Natural killer cell (primary cell): ENCODE results near the gene SLC44A4. TPM values are rescaled to one million over a fixed set of nuclear protein-coding genes. Genes with fewer than 3 reads are reported as not detected.

ENCODE experiments used
- ATAC-seq, 3 donors: fragments of 150-1000 bp in 2 of 3; fragments of 200-7000 bp in 1 of 3; cut with Tn5 transposase; 1 replicate in 1 of 3; 2 replicates in 2 of 3; pipeline ENCODE4 v1.10.0; 2021; ENCODE audit warnings: mild to moderate bottlenecking in 2 of 3, moderate library complexity in 2 of 3
- DNase-seq, 2 donors: peaks; one replicate each; pipeline versions ENCODE4 v3.0.0 to v3.0.0-alpha.2; 2013 to 2021; ENCODE audit warnings: mixed read lengths in 1 of 2
- H3K27ac ChIP-seq: one replicate; pipeline ENCODE4 v1.5.1; 2013; ENCODE audit warnings: mild to moderate bottlenecking, low read length
- H3K27me3 ChIP-seq: one replicate; pipeline ENCODE4 v1.6.1; 2013; ENCODE audit warnings: low read length; ENCODE audit not compliant: control insufficient read depth, insufficient read depth
- H3K36me3 ChIP-seq: one replicate; pipeline ENCODE4 v1.6.1; 2013; ENCODE audit warnings: low read length; ENCODE audit not compliant: control insufficient read depth, insufficient read depth
- H3K4me1 ChIP-seq: one replicate; pipeline ENCODE4 v1.6.1; 2013; ENCODE audit warnings: low read length; ENCODE audit not compliant: control insufficient read depth, insufficient read depth
- H3K4me3 ChIP-seq: one replicate; pipeline ENCODE4 v1.5.1; 2013; ENCODE audit warnings: low read length
- H3K9me3 ChIP-seq: one replicate; pipeline ENCODE4 v1.6.1; 2013; ENCODE audit warnings: low read length; ENCODE audit not compliant: control insufficient read depth, insufficient read depth
- H3K27ac Mint-ChIP-seq, 2 donors: one replicate each; pipeline ENCODE4 v1.8.0; 2022; ENCODE audit warnings: mild to moderate bottlenecking in 2 of 2, mixed read lengths in 2 of 2, moderate library complexity in 1 of 2
- H3K27me3 Mint-ChIP-seq, 2 donors: one replicate each; pipeline ENCODE4 v1.8.0; 2022; ENCODE audit warnings: low read depth in 2 of 2, mixed read lengths in 2 of 2
- H3K36me3 Mint-ChIP-seq: one replicate; pipeline ENCODE4 v1.8.0; 2022; ENCODE audit warnings: mixed read lengths
- H3K4me1 Mint-ChIP-seq, 2 donors: one replicate each; pipeline ENCODE4 v1.8.0; 2022; ENCODE audit warnings: mixed read lengths in 2 of 2
- H3K4me3 Mint-ChIP-seq: one replicate; pipeline ENCODE4 v1.8.0; 2022; ENCODE audit warnings: mild to moderate bottlenecking, moderate library complexity, mixed read lengths
- H3K9me3 Mint-ChIP-seq, 2 donors: one replicate each; pipeline ENCODE4 v1.8.0; 2022; ENCODE audit warnings: mixed read lengths in 2 of 2
- CTCF ChIP-seq: fragments of 200-600 bp; IDR thresholded peaks from one replicate; pipeline ENCODE4 v1.8.0; 2022; ENCODE audit warnings: antibody characterized with exemption
- WGBS: methylation state at CpG from one replicate; pipeline ENCODE4 v1.1.7; 2013; ENCODE audit warnings: missing lambda C conversion rate; ENCODE audit not compliant: insufficient coverage; 5-methylcytosine and 5-hydroxymethylcytosine counted together
- intact Hi-C: fragments of 100-400 bp; cut with micrococcal nuclease; formaldehyde crosslinking; loops from one replicate; pipeline ENCODE4 v1.14.2; 2022
- total RNA-seq, 4 donors: library from RNA; stranded (reverse); fragments of 120-200 nt in 1 of 4; gene quantifications; one replicate each; pipeline versions ENCODE4 v1.2.3 to v1.2.4, GENCODE V29; 2013 to 2022

The SLC44A4 gene
- total RNA-seq, 3 donors from 2014 or later (not counting 1 experiment from before 2014, with no cell fraction given), result 0.48 TPM; not detected in 2

GRCh38 chr6:31834367-31835250 is 44.2 kb downstream of the SLC44A4 start:
- peaks cover 67% of the 10 kb centered on the region for H3K4me1 ChIP-seq
- peaks cover 26% of the 10 kb centered on the region for H3K36me3 ChIP-seq
- TF ChIP-seq CTCF, result no peak
- Mint-ChIP-seq H3K4me3 (peak overlapping the region; percentile 88), H3K4me1 (peaks cover 47 to 48% of the 10 kb centered on the region in 2 donors), H3K36me3 (peaks cover 6% of the 10 kb centered on the region), H3K27me3 (no peaks in the 10 kb centered on the region), H3K9me3 (no peaks in the 10 kb centered on the region), H3K27ac (peak overlapping the region; percentile 94 to 96)
- peak overlapping the region; percentile 98 for H3K27ac ChIP-seq
- intact Hi-C loops, result loop anchor here (1.0 to 5.0 kb wide), 5 partner anchors 28 to 292 kb away; partner anchors contain the start of genes BAG6, DDX39B, NEU1 and VARS1
- H3K4me3 ChIP-seq, result peak overlapping the region; percentile 97
- DNase-seq, result peak; percentile 78 to 88
- under 1% methylated on average over 59 of the region's 59 CpGs for WGBS
- H3K9me3 ChIP-seq, result no peaks in the 10 kb centered on the region
- ATAC-seq, result peak; percentile 72 to 84 (median 74)
- H3K27me3 ChIP-seq, result no peaks in the 10 kb centered on the region

- peaks cover 45 to 46% of the 10 kb centered on the region in 2 donors for H3K4me1 Mint-ChIP-seq
- no peaks in the 10 kb centered on the region for H3K9me3 Mint-ChIP-seq
- TF ChIP-seq CTCF, result no peak
Observed at GRCh38 chr6:31831350-31832215, 47.2 kb downstream of the SLC44A4 start.

GRCh38 chr6:31830886-31831335 is 47.9 kb downstream of the SLC44A4 start:
- Mint-ChIP-seq H3K36me3 (no peaks in the 10 kb centered on the region), H3K9me3 (no peaks in the 10 kb centered on the region), H3K4me1 (peaks cover 38 to 39% of the 10 kb centered on the region in 2 donors), H3K27me3 (no peaks in the 10 kb centered on the region), H3K27ac (peak overlapping the region; percentile 74 to 91), H3K4me3 (peak overlapping the region; percentile 84)
- WGBS, result 69% methylated on average over 5 of the region's 6 CpGs
- Histone ChIP-seq H3K4me1 (peaks cover 54% of the 10 kb centered on the region), H3K4me3 (no peak overlapping the region), H3K9me3 (no peaks in the 10 kb centered on the region), H3K27me3 (no peaks in the 10 kb centered on the region), H3K36me3 (no peaks in the 10 kb centered on the region), H3K27ac (no peak overlapping the region)
- DNase-seq (no peak), ATAC-seq (no peak)
- no peak for TF ChIP-seq CTCF
- intact Hi-C loops, result loop anchor here (1.0 to 5.0 kb wide), 4 partner anchors 34 to 289 kb away; partner anchors contain the start of genes DDX39B and VARS1

More at GRCh38 chr6:31831350-31832215, 47.2 kb downstream of the SLC44A4 start:
- WGBS, result 93% methylated on average over 13 of the region's 15 CpGs
- intact Hi-C loops, result loop anchor here (5.0 kb wide), 2 partner anchors 34 to 289 kb away; partner anchors contain the start of genes DDX39B and VARS1
- Mint-ChIP-seq H3K4me3 (peak overlapping the region; percentile 84), H3K27me3 (no peaks in the 10 kb centered on the region), H3K27ac (no peak overlapping the region), H3K36me3 (no peaks in the 10 kb centered on the region)
- ATAC-seq (no peak), DNase-seq (no peak)
- Histone ChIP-seq H3K27me3 (no peaks in the 10 kb centered on the region), H3K4me3 (no peak overlapping the region), H3K36me3 (no peaks in the 10 kb centered on the region), H3K4me1 (peaks cover 54% of the 10 kb centered on the region), H3K9me3 (no peaks in the 10 kb centered on the region), H3K27ac (no peak overlapping the region)
